ENCODE measurements around the gene GSE1.

GRCh38 chr16:85675251-85675874 is 62.2 kb downstream of the GSE1 start:
- TF ChIP-seq CTCF (conservative IDR thresholded peaks at IDR 0.05) (peak; percentile 49), ZFX (IDR thresholded peaks at IDR 0.05) (no peak)

Data from C4-2B (cell line).